MM.1S (cell line): ENCODE measurements around the gene AK6.

ENCODE experiments used
- CTCF ChIP-seq: fragments of 300-600 bp; sonication (generic); IDR thresholded peaks from 2 replicates; pipeline ENCODE4 v1.5.1; 2016; ENCODE audit warnings: antibody characterized with exemption, low read length, mixed read lengths
- EZH2 ChIP-seq: fragments of 300-600 bp; sonication (generic); optimal IDR thresholded peaks from 2 replicates; pipeline ENCODE3; 2017; ENCODE audit warnings: low read depth, mild to moderate bottlenecking, antibody characterized with exemption, low read length, mixed read lengths
- EZH2phosphoT487 ChIP-seq: fragments of 300-600 bp; sonication (generic); IDR thresholded peaks from 2 replicates; pipeline ENCODE4 v1.6.1; 2018; ENCODE audit warnings: antibody characterized with exemption, low read length

DNA sequence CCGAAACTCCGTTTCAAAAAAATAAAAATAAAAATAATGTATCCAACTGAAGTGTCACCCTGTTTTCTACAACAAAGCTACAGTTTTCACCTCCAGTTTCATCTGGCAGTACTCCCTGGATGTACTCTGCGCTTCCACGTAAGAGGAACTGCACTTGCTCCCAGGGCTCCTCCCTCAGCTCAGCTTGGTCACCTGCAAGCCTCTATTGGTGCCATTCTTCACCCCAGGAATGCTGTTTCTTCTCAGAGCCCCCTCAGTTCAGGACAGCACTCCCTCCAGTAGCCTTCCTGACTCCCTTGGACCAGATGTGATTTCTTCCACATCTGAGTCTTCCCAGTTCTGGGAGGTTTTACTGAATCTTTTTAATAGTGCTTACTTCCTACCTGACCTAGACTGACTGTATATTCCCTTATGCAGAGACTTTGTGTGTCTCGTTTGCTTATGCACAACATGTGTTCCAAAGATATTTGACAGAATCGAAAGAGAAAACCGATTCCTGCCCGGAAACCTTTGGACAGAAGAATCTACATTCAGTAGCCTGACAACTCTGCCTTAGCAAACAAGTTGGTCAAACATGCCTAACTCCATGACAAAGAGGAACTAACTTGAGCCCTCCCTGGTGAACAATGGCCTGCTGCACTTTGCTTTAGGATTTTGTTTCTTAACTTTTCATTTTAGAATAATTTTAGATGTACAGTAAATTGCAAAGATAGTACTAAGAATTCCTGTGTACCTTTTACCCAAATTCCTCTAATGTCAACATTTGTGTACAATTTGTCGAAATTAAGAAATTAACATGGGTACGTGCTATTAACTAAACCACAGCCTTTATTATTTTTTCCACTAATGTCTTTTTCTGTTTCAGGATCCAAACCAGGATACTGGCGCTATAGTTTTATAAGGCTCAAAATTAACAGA, 37.5 kb downstream of the AK6 start:
- TF ChIP-seq EZH2, result no peak
- TF ChIP-seq CTCF, result no peak
- TF ChIP-seq EZH2phosphoT487, result no peak
